GM19467 (cell line): ENCODE measurements around the gene ENDOU.

Experiments
- ATAC-seq: cut with Tn5 transposase; IDR thresholded peaks from one replicate; pipeline ENCODE4 v1.9.1; 2021; ENCODE audit warnings: mild to moderate bottlenecking, moderate library complexity; ENCODE audit not compliant: unreplicated experiment

The ENDOU gene, protein sequence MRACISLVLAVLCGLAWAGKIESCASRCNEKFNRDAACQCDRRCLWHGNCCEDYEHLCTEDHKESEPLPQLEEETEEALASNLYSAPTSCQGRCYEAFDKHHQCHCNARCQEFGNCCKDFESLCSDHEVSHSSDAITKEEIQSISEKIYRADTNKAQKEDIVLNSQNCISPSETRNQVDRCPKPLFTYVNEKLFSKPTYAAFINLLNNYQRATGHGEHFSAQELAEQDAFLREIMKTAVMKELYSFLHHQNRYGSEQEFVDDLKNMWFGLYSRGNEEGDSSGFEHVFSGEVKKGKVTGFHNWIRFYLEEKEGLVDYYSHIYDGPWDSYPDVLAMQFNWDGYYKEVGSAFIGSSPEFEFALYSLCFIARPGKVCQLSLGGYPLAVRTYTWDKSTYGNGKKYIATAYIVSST

DNA sequence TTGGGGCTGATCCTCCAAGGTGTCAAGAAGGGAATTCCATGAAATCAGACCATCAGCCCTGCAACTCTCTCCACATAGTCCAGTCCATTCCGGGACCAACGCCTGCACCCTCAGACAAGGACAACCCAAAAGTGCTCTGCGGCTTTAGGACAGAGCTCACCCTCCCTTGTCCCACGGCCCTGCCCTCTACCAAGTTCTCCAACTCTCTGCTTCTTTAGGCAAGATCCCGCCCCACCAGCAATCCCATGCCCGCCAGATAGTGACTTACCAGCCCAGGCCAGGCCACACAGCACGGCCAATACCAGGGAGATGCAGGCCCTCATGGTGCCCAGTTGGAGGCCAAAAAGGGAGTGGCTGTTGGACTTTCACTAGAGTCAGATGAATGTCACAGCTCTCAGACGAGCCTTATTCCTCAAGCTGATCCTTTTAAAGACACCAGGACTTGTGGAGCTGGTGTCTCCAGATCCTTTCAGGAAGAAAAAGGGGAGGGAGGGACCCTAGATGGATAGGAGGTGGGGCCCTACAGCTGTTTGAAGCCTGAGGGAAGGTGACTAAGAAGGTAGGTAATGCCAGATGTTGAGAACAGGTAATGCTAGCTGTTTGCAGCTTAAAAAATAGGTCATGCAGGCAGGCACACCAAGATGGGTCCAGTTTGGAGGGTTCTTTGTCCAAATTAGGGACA lies at the start of gene ENDOU:
Gene ENDOU (minus strand): TSS at position 400 of the 682 bp plus-strand sequence. CDS start 77 bp downstream, at position 323.
- no peak for ATAC-seq

DNA sequence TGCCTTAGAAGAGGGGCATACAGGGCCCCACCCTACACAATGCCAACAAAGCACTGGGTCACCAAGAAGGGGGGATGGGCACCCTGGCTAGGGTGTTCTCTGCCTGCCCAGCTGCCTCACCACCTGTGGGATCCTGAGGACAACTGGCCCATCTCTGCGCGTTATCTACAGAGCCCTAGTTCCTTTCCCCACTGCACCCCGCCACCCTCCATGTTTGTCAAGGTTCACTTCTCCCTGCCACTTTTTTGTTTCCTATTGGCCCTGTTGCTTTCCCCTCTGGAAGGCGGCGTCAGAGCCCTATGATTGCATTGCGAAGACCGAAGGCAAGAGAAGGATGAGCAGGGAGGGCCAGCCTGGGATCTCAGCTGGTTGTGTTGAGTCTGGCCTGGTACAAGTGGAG lies 49.4 kb upstream of the ENDOU start:
- ATAC-seq: no peak

DNA sequence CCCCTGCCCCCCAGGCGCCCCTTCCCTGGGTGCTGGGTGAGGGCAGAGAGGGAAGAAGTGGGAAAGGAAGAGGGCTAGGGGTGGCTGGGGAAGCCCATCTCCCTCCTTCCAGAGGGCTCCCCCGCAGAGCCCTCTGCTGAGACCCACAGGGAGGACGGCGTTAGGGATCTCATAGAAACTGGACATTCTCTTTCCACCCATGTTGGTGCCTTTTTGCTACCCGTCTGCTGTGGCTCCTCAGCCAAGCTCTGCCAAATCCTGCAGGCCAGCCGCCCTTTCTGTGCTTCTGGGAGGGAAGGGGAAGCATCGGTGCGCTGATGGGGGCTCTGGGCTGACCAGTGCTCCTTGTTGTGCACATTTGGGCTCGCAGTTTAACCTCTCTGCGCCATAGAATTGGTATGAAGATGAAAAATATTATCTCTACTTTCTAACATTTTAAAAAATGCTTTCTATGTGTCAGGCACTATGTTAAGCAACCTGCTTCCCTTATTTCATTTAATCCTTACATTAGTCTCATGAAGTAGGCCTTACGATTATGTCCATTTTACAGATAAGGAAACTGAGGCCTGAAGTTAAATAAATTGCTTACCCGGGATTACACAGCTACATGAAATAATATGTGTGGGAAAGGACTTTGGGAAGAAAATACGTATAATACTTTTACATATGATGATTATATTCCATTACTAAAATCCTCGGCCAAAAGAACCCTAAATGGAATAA lies 48.7 kb upstream of the ENDOU start:
- ATAC-seq: no peak

DNA sequence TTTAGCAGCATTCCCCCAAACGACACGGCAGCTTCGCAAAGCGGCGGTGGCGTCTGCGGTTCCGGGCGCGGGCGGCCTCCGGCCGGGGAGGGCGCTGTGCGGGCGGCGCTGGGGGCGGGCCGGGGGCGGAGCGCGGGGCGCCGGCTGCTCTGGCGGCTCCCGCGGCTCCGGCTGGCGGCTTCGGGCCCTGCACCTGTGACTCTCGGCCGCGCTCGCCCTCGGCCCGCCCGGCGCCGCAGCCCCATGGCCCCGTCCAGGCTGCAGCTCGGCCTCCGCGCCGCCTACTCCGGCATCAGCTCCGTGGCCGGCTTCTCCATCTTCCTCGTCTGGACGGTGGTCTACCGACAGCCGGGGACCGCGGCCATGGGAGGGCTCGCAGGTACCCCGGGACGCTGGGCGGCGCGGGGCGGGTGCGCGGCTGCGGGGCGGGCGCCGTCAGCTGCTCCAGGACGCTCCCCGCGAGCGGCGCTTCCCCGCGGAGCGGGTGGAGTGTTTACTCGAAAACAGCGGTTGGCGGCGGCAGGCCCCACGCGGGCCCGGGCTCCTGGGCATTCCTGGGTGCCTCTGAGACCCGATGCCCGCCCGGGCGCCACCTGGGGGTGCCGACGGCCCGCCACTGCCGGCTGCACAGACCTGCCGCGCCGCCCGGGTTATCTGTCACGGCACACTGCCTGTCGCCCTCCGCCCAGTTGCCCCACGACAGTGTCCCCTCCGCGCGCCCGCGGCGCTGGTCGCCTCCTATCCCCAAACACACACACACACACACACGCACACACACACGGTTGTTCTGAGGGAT lies 48.0 kb upstream of the ENDOU start, which contains the start of gene SLC48A1:
Gene SLC48A1 (plus strand): TSS at position 177 of the 796 bp plus-strand sequence. CDS start 67 bp downstream, at position 244.
- ATAC-seq: peak; percentile 82

DNA sequence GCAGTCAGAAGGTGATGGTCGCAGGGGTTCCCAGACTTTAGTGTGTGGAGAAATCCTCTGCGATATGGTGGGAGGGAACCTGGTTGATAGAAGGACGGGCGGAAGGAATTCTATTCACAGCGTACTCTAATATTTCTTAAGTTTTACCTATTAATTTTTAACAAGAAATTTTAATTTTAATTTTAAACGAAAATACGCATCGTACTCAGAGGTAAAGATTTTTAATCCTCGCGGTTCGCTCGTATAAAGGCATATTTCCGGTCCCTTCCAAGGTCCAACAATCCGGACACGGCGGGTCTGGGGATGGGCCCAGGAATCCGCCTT lies 47.4 kb upstream of the ENDOU start:
- no peak for ATAC-seq

DNA sequence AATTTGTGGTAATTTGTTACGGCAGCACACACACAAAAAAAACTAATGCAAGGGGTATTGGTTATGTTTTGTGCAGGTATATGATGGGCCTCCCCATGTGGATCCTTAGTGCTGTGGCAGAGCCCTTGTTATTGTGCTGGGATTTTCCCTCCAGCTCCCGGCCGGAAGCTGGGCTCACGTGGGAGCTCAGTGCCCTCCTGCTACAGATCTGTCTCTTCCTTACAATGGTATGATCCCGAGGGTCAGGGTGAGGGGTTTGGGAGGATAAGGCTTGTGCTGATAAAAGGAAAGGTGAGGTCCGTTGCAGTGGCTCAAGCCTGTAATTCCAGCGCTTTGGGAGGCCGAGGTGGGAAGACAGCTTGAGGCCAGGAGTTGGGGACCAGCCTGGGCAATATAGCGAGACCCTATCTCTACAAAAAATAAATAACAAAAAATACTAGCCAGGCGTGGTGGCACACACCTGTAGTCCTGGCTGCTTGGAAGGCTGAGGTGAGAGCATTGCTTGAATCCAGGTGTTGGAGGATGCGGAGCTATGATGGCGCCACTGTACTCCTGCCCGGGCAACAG lies 46.9 kb upstream of the ENDOU start:
- ATAC-seq: no peak

DNA sequence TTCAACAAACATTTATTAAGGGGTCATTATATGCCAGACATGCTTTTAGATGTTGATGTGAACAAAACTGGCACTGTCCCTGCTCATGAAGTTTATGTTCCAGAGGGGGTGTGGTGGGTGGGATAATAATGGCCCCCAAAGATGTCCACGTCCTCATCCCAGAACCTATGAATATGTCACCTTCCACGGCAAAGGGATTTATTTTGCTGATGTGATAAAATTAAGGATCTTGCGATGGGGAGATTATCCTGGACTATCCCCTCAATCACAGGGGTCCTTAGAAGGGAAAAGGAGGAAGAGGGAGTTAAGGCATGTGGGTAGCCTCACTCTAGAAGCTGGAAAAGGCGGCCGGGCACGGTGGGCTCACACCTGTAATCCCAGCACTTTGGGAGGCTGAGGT lies 46.0 kb upstream of the ENDOU start:
- no peak for ATAC-seq

GRCh38 chr12:47770086-47770726 lies 44.9 kb upstream of the ENDOU start:
- ATAC-seq: no peak

GRCh38 chr12:47769234-47770085 lies 44.2 kb upstream of the ENDOU start:
- ATAC-seq: no peak

DNA sequence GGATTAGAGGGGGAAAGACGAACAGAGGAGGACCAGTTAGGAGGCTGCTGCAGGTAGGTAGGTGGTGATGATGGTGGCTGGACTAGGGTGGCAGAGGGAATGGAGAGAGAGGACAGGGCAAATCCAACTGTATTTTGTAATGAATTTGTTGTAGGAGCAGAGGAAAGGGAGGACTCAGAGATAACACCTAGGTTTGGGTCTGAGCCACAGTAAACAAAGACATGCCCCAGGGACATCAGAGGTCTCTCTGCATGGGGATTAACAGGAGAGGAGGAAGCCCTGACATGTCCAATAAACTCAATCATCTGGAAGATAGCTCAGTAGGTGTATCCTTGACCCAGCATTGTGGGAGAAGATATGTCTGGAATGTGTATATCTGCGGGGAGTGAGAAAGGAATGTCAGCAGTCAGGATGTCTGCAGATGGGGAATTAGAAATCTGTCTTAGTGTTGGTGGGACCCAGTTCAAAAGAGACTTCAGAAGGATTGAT lies 43.1 kb upstream of the ENDOU start:
- ATAC-seq: no peak

- ATAC-seq: no peak
These were observed 42.0 kb upstream of the ENDOU start for GRCh38 chr12:47767216-47767724.

- ATAC-seq: no peak
These were observed 41.4 kb upstream of the ENDOU start for GRCh38 chr12:47766502-47767215.

- no peak for ATAC-seq
These were observed 38.4 kb upstream of the ENDOU start for GRCh38 chr12:47763481-47764346.

- no peak for ATAC-seq
These were observed 37.7 kb upstream of the ENDOU start for GRCh38 chr12:47762850-47763465.

- ATAC-seq: peak; percentile 51
These were observed 33.8 kb upstream of the ENDOU start, which contains the start of gene RAPGEF3 for GRCh38 chr12:47758834-47759690. Gene RAPGEF3 (minus strand): TSS chr12:47758880. CDS start chr12:47758556, 324 bp downstream.

GRCh38 chr12:47758584-47758833 lies 33.2 kb upstream of the ENDOU start:
- ATAC-seq: no peak
